Testis (tissue), 2 donors: Measurements from ENCODE around the gene C11orf97.
"Not testable (repeated sequence)": the region's sequence is repeated elsewhere in the genome, so short reads cannot be mapped to it uniquely, and the experiment has no call there.

Experiments used
- CTCF ChIP-seq, 3 experiments: fragments of 450-650 bp in 2 of 3; fragments of 200-600 bp in 1 of 3; sonication (generic) in 1 of 3; IDR thresholded peaks; one replicate each; pipeline ENCODE4 v1.5.1; 2016 to 2019; ENCODE audit warnings: antibody characterized with exemption in 3 of 3, mild to moderate bottlenecking in 2 of 3, moderate library complexity in 1 of 3
- POLR2A ChIP-seq: fragments of 450-650 bp; IDR thresholded peaks from one replicate; pipeline ENCODE4 v1.6.1; 2017; ENCODE audit warnings: antibody characterized with exemption, mild to moderate bottlenecking, moderate library complexity

DNA sequence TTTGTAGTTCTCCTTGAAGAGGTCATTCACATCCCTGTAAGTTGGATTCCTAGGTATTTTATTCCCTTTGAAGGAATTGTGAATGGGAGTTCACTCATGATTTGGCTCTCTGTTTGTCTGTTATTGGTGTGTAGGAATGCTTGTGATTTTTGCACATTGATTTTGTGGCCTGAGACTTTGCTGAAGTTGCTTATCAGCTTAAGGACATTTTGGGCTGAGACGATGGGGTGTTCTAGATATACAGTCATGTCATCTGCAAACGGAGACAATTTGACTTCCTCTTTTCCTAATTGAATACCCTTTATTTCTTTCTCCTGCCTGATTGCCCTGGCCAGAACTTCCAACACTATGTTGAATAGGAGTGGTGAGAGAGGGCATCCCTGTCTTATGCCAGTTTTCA, 60.7 kb downstream of the C11orf97 start:
- not testable (repeated sequence) for TF ChIP-seq CTCF (IDR thresholded peaks at IDR 0.05); POLR2A
